ENCODE data around the gene DDX49.

DDX49 gene

GRCh38 chr19:18933297-18933696, 13.8 kb downstream of the DDX49 start:
- no peak overlapping the region for H3K4me3 ChIP-seq (ENCODE audit: extremely low read depth, insufficient read depth, low read length, poor library complexity, severe bottlenecking)
- H3K4me1 ChIP-seq (ENCODE audit: control insufficient read depth, insufficient read depth, low read length, poor library complexity, severe bottlenecking): peaks cover 6% of the 10 kb centered on the region
- no peak overlapping the region for H3K27ac ChIP-seq (ENCODE audit: low read depth, low read length, severe bottlenecking)
- H3K36me3 ChIP-seq (ENCODE audit: control insufficient read depth, insufficient read depth, low read length): peaks cover 64% of the 10 kb centered on the region
- WGBS, 2 experiments (ENCODE audit: insufficient coverage in 2 of 2): 77 to 83% methylated on average over 10 of the region's 13 CpGs
- no peaks in the 10 kb centered on the region for H3K9me3 ChIP-seq (ENCODE audit: control insufficient read depth, low read length)

- H3K4me3 ChIP-seq (ENCODE audit: extremely low read depth, insufficient read depth, low read length, poor library complexity, severe bottlenecking): peak overlapping the region; percentile 88
- peaks cover 32% of the 10 kb centered on the region for H3K36me3 ChIP-seq (ENCODE audit: control insufficient read depth, insufficient read depth, low read length)
- peaks cover 4% of the 10 kb centered on the region for H3K4me1 ChIP-seq (ENCODE audit: control insufficient read depth, insufficient read depth, low read length, poor library complexity, severe bottlenecking)
- H3K27ac ChIP-seq (ENCODE audit: low read depth, low read length, severe bottlenecking): no peak overlapping the region
- WGBS, 2 experiments (ENCODE audit: insufficient coverage in 2 of 2): 93% methylated on average over 3 of the region's 3 CpGs; no CpG with 5 or more reads in 1 of the 2 experiments
- H3K9me3 ChIP-seq (ENCODE audit: control insufficient read depth, low read length): no peaks in the 10 kb centered on the region
These were observed 19.6 kb downstream of the DDX49 start for GRCh38 chr19:18939163-18939562.

GRCh38 chr19:18939922-18940768, 20.6 kb downstream of the DDX49 start:
- H3K4me3 ChIP-seq (ENCODE audit: extremely low read depth, insufficient read depth, low read length, poor library complexity, severe bottlenecking): peak overlapping the region; percentile 88
- H3K36me3 ChIP-seq (ENCODE audit: control insufficient read depth, insufficient read depth, low read length): peaks cover 23% of the 10 kb centered on the region
- H3K4me1 ChIP-seq (ENCODE audit: control insufficient read depth, insufficient read depth, low read length, poor library complexity, severe bottlenecking): peaks cover 4% of the 10 kb centered on the region
- H3K9me3 ChIP-seq (ENCODE audit: control insufficient read depth, low read length): no peaks in the 10 kb centered on the region
- 1% methylated on average over 28 to 42 of the region's 47 CpGs for WGBS, 2 experiments (ENCODE audit: insufficient coverage in 2 of 2)
- H3K27ac ChIP-seq (ENCODE audit: low read depth, low read length, severe bottlenecking): peak overlapping the region; percentile 69

GRCh38 chr19:18940769-18941627, 21.5 kb downstream of the DDX49 start, which contains the start of gene HOMER3:
Gene HOMER3 (minus strand): TSS chr19:18941217. CDS start chr19:18938982, 2,235 bp downstream.
- Histone ChIP-seq H3K27ac (ENCODE audit: low read depth, low read length, severe bottlenecking) (peak within 1 kb of the TSS; percentile 69), H3K9me3 (ENCODE audit: control insufficient read depth, low read length) (no peaks in the 10 kb centered on the region), H3K36me3 (ENCODE audit: control insufficient read depth, insufficient read depth, low read length) (peaks cover 17% of the 10 kb centered on the region), H3K4me3 (ENCODE audit: extremely low read depth, insufficient read depth, low read length, poor library complexity, severe bottlenecking) (peak within 1 kb of the TSS; percentile 88), H3K4me1 (ENCODE audit: control insufficient read depth, insufficient read depth, low read length, poor library complexity, severe bottlenecking) (peaks cover 4% of the 10 kb centered on the region)
- WGBS, 2 experiments (ENCODE audit: insufficient coverage in 2 of 2): 0 to 4% methylated on average over 22 to 31 of the region's 81 CpGs

GRCh38 chr19:18941628-18942354, 22.3 kb downstream of the DDX49 start:
- peak overlapping the region; percentile 10 for H3K27ac ChIP-seq (ENCODE audit: low read depth, low read length, severe bottlenecking)
- H3K4me1 ChIP-seq (ENCODE audit: control insufficient read depth, insufficient read depth, low read length, poor library complexity, severe bottlenecking): peaks cover 4% of the 10 kb centered on the region
- 72 to 74% methylated on average over 16 to 17 of the region's 18 CpGs for WGBS, 2 experiments (ENCODE audit: insufficient coverage in 2 of 2)
- peaks cover 19% of the 10 kb centered on the region for H3K36me3 ChIP-seq (ENCODE audit: control insufficient read depth, insufficient read depth, low read length)
- no peaks in the 10 kb centered on the region for H3K9me3 ChIP-seq (ENCODE audit: control insufficient read depth, low read length)
- H3K4me3 ChIP-seq (ENCODE audit: extremely low read depth, insufficient read depth, low read length, poor library complexity, severe bottlenecking): no peak overlapping the region

GRCh38 chr19:18942692-18943091, 23.2 kb downstream of the DDX49 start:
- WGBS, 2 experiments (ENCODE audit: insufficient coverage in 2 of 2): 87 to 95% methylated on average over 2 to 5 of the region's 6 CpGs
- no peaks in the 10 kb centered on the region for H3K9me3 ChIP-seq (ENCODE audit: control insufficient read depth, low read length)
- H3K4me3 ChIP-seq (ENCODE audit: extremely low read depth, insufficient read depth, low read length, poor library complexity, severe bottlenecking): no peak overlapping the region
- peaks cover 12% of the 10 kb centered on the region for H3K36me3 ChIP-seq (ENCODE audit: control insufficient read depth, insufficient read depth, low read length)
- peaks cover 4% of the 10 kb centered on the region for H3K4me1 ChIP-seq (ENCODE audit: control insufficient read depth, insufficient read depth, low read length, poor library complexity, severe bottlenecking)
- H3K27ac ChIP-seq (ENCODE audit: low read depth, low read length, severe bottlenecking): no peak overlapping the region

GRCh38 chr19:18943465-18943864, 23.9 kb downstream of the DDX49 start:
- Histone ChIP-seq H3K9me3 (ENCODE audit: control insufficient read depth, low read length) (no peaks in the 10 kb centered on the region), H3K4me3 (ENCODE audit: extremely low read depth, insufficient read depth, low read length, poor library complexity, severe bottlenecking) (no peak overlapping the region), H3K4me1 (ENCODE audit: control insufficient read depth, insufficient read depth, low read length, poor library complexity, severe bottlenecking) (peaks cover 4% of the 10 kb centered on the region), H3K27ac (ENCODE audit: low read depth, low read length, severe bottlenecking) (no peak overlapping the region), H3K36me3 (ENCODE audit: control insufficient read depth, insufficient read depth, low read length) (peaks cover 4% of the 10 kb centered on the region)
- 91 to 93% methylated on average over 4 of the region's 4 CpGs for WGBS, 2 experiments (ENCODE audit: insufficient coverage in 2 of 2)

- no peak overlapping the region for H3K27ac ChIP-seq (ENCODE audit: low read depth, low read length, severe bottlenecking)
- H3K36me3 ChIP-seq (ENCODE audit: control insufficient read depth, insufficient read depth, low read length): peaks cover 3% of the 10 kb centered on the region
- H3K4me3 ChIP-seq (ENCODE audit: extremely low read depth, insufficient read depth, low read length, poor library complexity, severe bottlenecking): no peak overlapping the region
- H3K9me3 ChIP-seq (ENCODE audit: control insufficient read depth, low read length): no peaks in the 10 kb centered on the region
- peaks cover 4% of the 10 kb centered on the region for H3K4me1 ChIP-seq (ENCODE audit: control insufficient read depth, insufficient read depth, low read length, poor library complexity, severe bottlenecking)
- 84 to 92% methylated on average over 8 of the region's 9 CpGs for WGBS, 2 experiments (ENCODE audit: insufficient coverage in 2 of 2)
These were observed 25.8 kb downstream of the DDX49 start for GRCh38 chr19:18945297-18945696.

GRCh38 chr19:18946335-18946734, 26.8 kb downstream of the DDX49 start:
- Histone ChIP-seq H3K4me3 (ENCODE audit: extremely low read depth, insufficient read depth, low read length, poor library complexity, severe bottlenecking) (no peak overlapping the region), H3K27ac (ENCODE audit: low read depth, low read length, severe bottlenecking) (no peak overlapping the region), H3K9me3 (ENCODE audit: control insufficient read depth, low read length) (no peaks in the 10 kb centered on the region), H3K36me3 (ENCODE audit: control insufficient read depth, insufficient read depth, low read length) (peaks cover 3% of the 10 kb centered on the region), H3K4me1 (ENCODE audit: control insufficient read depth, insufficient read depth, low read length, poor library complexity, severe bottlenecking) (peaks cover 4% of the 10 kb centered on the region)

- Histone ChIP-seq H3K9me3 (ENCODE audit: control insufficient read depth, low read length) (no peaks in the 10 kb centered on the region), H3K4me3 (ENCODE audit: extremely low read depth, insufficient read depth, low read length, poor library complexity, severe bottlenecking) (no peak overlapping the region), H3K27ac (ENCODE audit: low read depth, low read length, severe bottlenecking) (no peak overlapping the region), H3K36me3 (ENCODE audit: control insufficient read depth, insufficient read depth, low read length) (peaks cover 3% of the 10 kb centered on the region), H3K4me1 (ENCODE audit: control insufficient read depth, insufficient read depth, low read length, poor library complexity, severe bottlenecking) (no peaks in the 10 kb centered on the region)
- 90 to 92% methylated on average over 12 to 13 of the region's 14 CpGs for WGBS, 2 experiments (ENCODE audit: insufficient coverage in 2 of 2)
These were observed 27.4 kb downstream of the DDX49 start for GRCh38 chr19:18946918-18947317.
